HG03025 (cell line): ENCODE data around the gene ZDHHC17.
"Not testable (repeated sequence)": the region's sequence is repeated elsewhere in the genome, so short reads cannot be mapped to it uniquely, and the experiment has no call there.

Experiments
- ATAC-seq: cut with Tn5 transposase; IDR thresholded peaks from one replicate; pipeline ENCODE4 v1.9.1; 2021; ENCODE audit warnings: mild to moderate bottlenecking, moderate library complexity; ENCODE audit not compliant: unreplicated experiment, low FRiP score

Gene ZDHHC17

GRCh38 chr12:76763746-76764675 is at the start of gene ZDHHC17:
ZDHHC17 (plus strand) TSS chr12:76764115; CDS start chr12:76764237, 122 bp downstream.
- ATAC-seq = peak; percentile 94

- no peak for ATAC-seq
Measured at GRCh38 chr12:76714415-76714814, 49.5 kb upstream of the ZDHHC17 start.

- no peak for ATAC-seq
Measured at GRCh38 chr12:76714861-76715260, 49.1 kb upstream of the ZDHHC17 start.

DNA sequence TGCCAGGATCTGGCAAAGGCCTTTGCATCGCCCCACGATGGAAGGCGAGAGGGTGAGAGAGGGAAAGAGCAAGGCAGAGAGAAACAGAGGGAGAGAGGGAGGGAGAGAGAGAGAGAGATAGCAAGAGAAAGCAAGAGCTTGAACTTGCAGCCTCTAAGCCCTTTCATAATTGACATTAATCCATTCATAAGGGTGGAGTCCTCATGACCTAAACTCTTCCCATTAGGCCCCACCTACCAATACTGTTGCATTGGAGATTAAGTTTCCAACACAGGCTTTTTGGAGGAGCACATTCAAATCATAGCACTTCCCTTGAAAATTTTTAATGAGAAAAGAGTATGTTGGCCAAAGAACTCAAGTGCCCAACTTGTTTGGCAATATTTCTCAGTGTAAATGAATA is 48.6 kb upstream of the ZDHHC17 start:
- ATAC-seq = no peak

DNA sequence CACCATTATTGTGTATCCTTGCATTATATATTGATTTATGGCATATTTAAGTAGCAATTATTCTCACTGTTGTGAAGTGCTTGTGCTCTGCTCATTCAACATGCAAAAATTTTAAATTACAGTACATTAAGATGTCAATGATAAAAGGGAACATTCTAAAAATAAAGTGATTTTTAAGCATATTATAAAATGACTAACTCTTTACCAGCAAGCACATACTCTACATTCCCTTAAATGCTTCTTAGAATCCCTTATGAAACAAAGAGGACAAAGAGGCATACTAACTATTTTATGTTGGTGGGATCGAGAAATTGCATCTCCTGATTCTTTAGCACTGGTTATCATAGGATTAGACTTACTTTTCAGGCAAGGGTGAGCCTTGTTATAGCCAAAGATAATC is 46.6 kb upstream of the ZDHHC17 start:
- no peak for ATAC-seq

DNA sequence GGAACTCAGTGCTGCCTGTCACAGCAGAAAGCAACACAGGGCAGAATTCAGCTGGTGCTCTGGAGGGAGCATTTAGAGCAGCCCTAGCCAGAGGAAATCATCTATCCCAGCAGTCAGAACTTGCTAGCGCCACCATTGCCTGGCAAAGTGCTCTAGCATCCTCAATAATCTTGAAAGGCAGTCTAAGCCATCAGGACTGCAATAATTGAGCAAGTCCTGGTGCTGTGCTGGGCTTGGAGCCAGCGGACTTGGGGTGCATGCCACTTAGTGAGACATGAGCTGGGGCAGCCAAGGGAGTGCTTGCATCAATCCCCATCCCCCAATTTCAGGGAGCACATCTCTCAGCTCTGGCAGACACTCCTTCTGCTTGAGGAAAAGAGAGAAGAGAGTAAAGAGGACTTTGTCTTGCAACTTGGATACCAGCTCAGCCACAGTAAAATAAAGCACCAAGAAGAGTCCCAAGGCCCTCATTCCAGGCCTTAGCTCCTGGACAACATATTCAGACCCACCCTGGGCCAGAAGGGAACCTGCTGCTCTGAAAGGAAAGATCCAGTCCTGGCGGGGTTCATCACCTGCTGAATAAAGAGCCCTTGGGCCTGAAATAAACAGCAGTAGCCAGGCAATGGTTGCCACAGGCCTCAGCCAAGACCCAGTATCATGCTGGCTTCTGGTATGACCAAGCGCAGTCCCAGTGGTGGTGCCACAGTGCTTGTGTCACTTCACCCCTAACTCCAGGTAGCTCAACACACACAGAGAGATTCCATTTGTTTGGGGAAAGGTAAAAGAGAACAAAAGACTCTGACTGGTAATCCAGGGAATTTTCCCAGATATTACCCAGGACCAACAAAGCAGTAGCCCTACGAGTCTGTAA is 44.5 kb upstream of the ZDHHC17 start:
- no peak for ATAC-seq

DNA sequence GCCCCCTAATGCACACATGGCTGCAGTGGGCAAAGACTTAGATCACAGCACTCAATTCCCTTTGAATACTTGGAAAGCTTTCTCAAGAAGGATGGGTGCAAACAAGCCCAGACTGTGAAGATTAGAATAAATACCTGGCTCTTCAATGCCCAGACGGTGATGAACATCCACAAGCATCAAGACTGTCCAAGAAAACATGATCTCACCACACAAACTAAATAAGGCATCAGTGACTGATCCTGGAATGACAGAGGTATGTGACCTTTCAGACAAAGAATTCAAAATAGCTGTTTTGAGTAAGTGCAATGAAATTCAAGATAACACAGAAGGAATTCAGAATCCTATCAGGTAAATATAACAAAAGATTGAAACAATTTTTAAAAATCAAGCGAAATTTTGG is 43.8 kb upstream of the ZDHHC17 start:
- no peak for ATAC-seq

GRCh38 chr12:76726626-76727025 is 37.3 kb upstream of the ZDHHC17 start:
- no peak for ATAC-seq

- not testable (repeated sequence) for ATAC-seq
Measured at GRCh38 chr12:76732188-76732587, 31.7 kb upstream of the ZDHHC17 start.

DNA sequence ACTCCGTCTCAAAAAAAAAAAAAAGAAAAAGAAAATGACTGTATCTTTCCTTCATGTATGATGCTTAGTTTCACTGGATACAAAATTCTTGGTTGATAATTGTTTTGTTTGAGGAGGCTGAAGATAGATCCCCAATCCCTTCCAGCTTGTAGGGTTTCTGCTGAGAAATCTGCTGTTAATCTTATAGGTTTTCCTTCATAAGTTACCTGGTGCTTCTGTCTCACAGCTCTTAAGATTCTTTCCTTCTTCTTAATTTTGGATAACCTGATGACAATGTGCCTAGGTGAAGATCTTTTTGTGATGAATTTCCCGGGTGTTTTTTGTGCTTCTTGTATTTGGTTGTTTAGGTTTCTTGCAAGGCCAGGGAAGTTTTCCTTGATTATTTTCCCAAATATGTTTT is 26.2 kb upstream of the ZDHHC17 start:
- ATAC-seq = not testable (repeated sequence)

DNA sequence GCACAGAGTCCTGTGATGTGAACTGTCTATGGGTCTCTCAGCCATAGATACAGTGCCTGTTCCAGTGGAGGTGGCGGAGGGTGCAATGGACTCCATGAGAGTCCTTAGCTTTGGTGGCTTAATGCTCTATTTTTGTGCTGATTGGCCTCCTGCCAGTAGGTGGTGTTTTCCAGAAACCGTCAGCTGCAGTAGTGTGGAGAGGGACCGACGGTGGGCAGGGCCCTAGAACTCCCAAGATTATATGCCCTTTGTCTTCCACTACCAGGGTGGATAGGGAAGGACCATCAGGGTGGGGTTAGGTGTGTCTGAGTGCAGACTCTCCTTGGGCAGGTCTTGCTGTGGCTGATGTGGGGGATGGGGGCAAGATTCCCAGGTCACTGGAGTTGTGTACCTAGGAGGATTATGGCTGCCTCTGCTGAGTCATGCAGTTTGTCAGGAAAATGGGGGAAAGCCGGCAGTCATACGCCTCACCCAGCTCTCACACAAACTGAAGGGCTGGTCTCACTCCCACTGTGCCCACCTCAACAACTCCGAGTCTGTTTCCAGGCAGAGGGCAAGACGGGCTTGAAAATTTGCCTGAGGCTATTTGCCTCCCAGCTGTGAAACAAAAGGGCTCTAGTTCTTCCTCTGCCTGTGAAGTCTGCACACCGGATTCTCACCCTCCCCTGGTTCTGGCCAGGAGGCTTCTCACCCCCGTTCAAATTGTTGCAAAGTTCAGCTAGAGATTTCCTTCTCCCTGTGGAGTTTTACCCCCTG is 24.9 kb upstream of the ZDHHC17 start:
- ATAC-seq = no peak

- no peak for ATAC-seq
Measured at GRCh38 chr12:76739896-76740295, 24.0 kb upstream of the ZDHHC17 start.

GRCh38 chr12:76740501-76740900 is 23.4 kb upstream of the ZDHHC17 start:
- ATAC-seq = no peak

- ATAC-seq = no peak
Measured at GRCh38 chr12:76745343-76745742, 18.6 kb upstream of the ZDHHC17 start.

DNA sequence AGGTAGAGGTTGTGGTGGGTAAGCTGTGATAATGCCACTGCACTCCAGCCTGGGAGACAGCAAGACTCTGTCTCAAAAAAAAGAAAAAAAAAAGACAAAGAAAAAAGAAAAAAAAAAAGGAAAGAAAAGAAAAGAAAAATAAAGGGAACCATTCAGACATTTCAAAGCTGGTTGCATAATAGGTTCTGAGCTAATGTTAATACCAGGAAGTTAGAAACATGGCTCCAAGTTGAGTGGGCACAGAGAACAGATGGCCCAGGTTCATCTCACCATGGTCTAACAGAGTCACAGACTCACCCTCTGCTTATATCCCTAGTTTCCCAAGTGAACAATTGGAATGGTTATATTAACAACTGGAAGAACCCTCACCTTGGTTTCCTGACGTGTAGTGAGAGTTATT is 17.4 kb upstream of the ZDHHC17 start:
- no peak for ATAC-seq

DNA sequence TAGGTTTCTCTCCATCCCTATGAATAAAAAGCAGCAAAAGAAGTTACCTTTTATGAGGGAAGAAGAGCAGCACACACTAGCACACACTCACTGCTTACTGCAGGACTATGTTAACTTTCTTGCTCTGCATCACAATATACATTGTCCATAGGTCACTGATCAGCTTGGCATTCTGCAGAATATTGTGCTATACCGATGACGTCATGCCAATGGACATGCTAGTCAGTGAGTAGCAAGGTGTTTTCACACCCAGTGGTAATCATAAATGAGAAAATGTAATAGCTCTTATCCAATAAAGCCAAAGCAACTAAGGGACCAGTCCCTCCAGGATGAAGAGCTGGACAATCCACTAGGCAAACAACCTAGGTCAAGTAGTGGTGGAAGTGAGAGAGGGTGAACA is 16.7 kb upstream of the ZDHHC17 start:
- no peak for ATAC-seq

GRCh38 chr12:76755829-76756379 is 8.0 kb upstream of the ZDHHC17 start:
- ATAC-seq = no peak

- no peak for ATAC-seq
Measured at GRCh38 chr12:76757694-76758093, 6.2 kb upstream of the ZDHHC17 start.

- ATAC-seq = no peak
Measured at GRCh38 chr12:76762601-76762980, 1.3 kb upstream of the ZDHHC17 start.

DNA sequence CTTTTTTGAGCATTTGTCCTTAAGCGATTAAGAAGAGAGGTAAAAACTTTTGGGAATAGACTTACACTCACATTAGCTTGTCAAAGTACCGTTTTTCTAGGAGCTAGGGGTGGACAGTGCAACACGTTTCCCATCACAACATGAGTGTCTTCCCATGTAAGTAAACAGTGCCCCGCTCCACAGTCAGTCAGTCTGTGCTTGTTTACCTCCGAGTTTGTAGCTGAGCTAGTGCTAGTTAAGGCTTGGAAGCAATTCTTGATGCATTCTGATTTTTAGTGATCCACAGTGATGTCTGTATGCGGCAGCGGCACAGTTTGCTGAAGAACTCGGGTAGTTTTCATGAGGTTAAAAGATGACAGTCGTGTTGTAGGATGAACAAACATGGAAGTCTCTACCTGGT is 941 bp downstream of the ZDHHC17 start:
- no peak for ATAC-seq
